H9 (cell line): Measurements from ENCODE around the gene CCDC34. TPM values are rescaled to one million over a fixed set of nuclear protein-coding genes. Genes with fewer than 3 reads are reported as not detected.

Source experiments
- DNase-seq: peaks from one replicate; pipeline ENCODE4 v3.0.0-alpha.2; 2017
- H2AFZ ChIP-seq: one replicate; pipeline ENCODE4 v1.6.1; 2013; ENCODE audit warnings: mild to moderate bottlenecking, low read length, control low read depth, moderate library complexity
- H2AK5ac ChIP-seq: 2 replicates; pipeline ENCODE4 v1.6.1; 2013; ENCODE audit warnings: low read length, control low read depth, mixed read lengths; ENCODE audit not compliant: insufficient read length
- H2BK120ac ChIP-seq: one replicate; pipeline ENCODE4 v1.6.1; 2013; ENCODE audit warnings: low read depth, mild to moderate bottlenecking, low read length, control low read depth, inconsistent platforms; ENCODE audit not compliant: poor library complexity, severe bottlenecking
- H2BK12ac ChIP-seq: 2 replicates; pipeline ENCODE4 v1.6.1; 2013; ENCODE audit warnings: low read length, control low read depth, mixed read lengths, low read depth; ENCODE audit not compliant: insufficient read length
- H2BK15ac ChIP-seq: 2 replicates; pipeline ENCODE4 v1.6.1; 2013; ENCODE audit warnings: low read depth, low read length, control low read depth
- H2BK20ac ChIP-seq: one replicate; pipeline ENCODE4 v1.6.1; 2013; ENCODE audit warnings: low read depth, mild to moderate bottlenecking, low read length, control low read depth, inconsistent platforms; ENCODE audit not compliant: poor library complexity, severe bottlenecking
- H2BK5ac ChIP-seq: 2 replicates; pipeline ENCODE4 v1.6.1; 2013; ENCODE audit warnings: low read length, control low read depth, mixed read lengths; ENCODE audit not compliant: insufficient read length
- H3K14ac ChIP-seq: 2 replicates; pipeline ENCODE4 v1.6.1; 2013; ENCODE audit warnings: low read length, control low read depth; ENCODE audit not compliant: insufficient read depth
- H3K18ac ChIP-seq: 2 replicates; pipeline ENCODE4 v1.6.1; 2013; ENCODE audit warnings: low read depth, mild to moderate bottlenecking, mixed read lengths, low read length, control low read depth; ENCODE audit not compliant: insufficient read length
- H3K23ac ChIP-seq: 2 replicates; pipeline ENCODE4 v1.6.1; 2013; ENCODE audit warnings: low read length, control low read depth, mixed read lengths, low read depth; ENCODE audit not compliant: insufficient read length
- H3K23me2 ChIP-seq: 2 replicates; pipeline ENCODE4 v1.6.1; 2013; ENCODE audit warnings: low read depth, mild to moderate bottlenecking, mixed read lengths, low read length, control low read depth; ENCODE audit not compliant: insufficient read length, poor library complexity, severe bottlenecking
- H3K27ac ChIP-seq: 2 replicates; pipeline ENCODE4 v1.5.1; 2013; ENCODE audit warnings: low read length, control low read depth, mixed read lengths, low read depth; ENCODE audit not compliant: insufficient read length
- H3K27me3 ChIP-seq: 2 replicates; pipeline ENCODE4 v1.6.1; 2013; ENCODE audit warnings: low read length, control low read depth, inconsistent platforms; ENCODE audit not compliant: insufficient read depth
- H3K4ac ChIP-seq: 2 replicates; pipeline ENCODE4 v1.6.1; 2013; ENCODE audit warnings: low read depth, mild to moderate bottlenecking, control low read depth, inconsistent platforms, low read length, moderate library complexity
- H3K4me1 ChIP-seq: 2 replicates; pipeline ENCODE4 v1.6.1; 2013; ENCODE audit warnings: low read length, control low read depth, inconsistent platforms; ENCODE audit not compliant: insufficient read depth
- H3K4me2 ChIP-seq: 2 replicates; pipeline ENCODE4 v1.6.1; 2013; ENCODE audit warnings: low read length, control low read depth, mixed read lengths; ENCODE audit not compliant: insufficient read length, insufficient read depth
- H3K56ac ChIP-seq: 2 replicates; pipeline ENCODE4 v1.6.1; 2013; ENCODE audit warnings: low read depth, mild to moderate bottlenecking, mixed read lengths, low read length, control low read depth; ENCODE audit not compliant: insufficient read length
- H3K79me1 ChIP-seq: 2 replicates; pipeline ENCODE4 v1.6.1; 2013; ENCODE audit warnings: low read depth, mild to moderate bottlenecking, moderate library complexity, low read length, control low read depth, inconsistent platforms; ENCODE audit not compliant: insufficient read depth, poor library complexity, severe bottlenecking
- H3K79me2 ChIP-seq: 2 replicates; pipeline ENCODE4 v1.6.1; 2013; ENCODE audit warnings: low read length, control low read depth, inconsistent platforms; ENCODE audit not compliant: insufficient read depth
- H3K9ac ChIP-seq: 2 replicates; pipeline ENCODE4 v1.6.1; 2013; ENCODE audit warnings: low read length, control low read depth, mixed read lengths; ENCODE audit not compliant: insufficient read length; ENCODE audit errors: extremely low read depth
- H3K9me3 ChIP-seq: one replicate; pipeline ENCODE4 v1.6.1; 2013; ENCODE audit warnings: low read depth, low read length, inconsistent platforms; ENCODE audit not compliant: control insufficient read depth
- H3T11ph ChIP-seq: one replicate; pipeline ENCODE4 v1.6.1; 2013; ENCODE audit warnings: mild to moderate bottlenecking, low read length, control low read depth, inconsistent platforms
- H4K20me1 ChIP-seq: one replicate; pipeline ENCODE4 v1.6.1; 2013; ENCODE audit not compliant: control insufficient read depth, insufficient read length, insufficient read depth
- H4K5ac ChIP-seq: 2 replicates; pipeline ENCODE4 v1.6.1; 2013; ENCODE audit warnings: low read depth, mild to moderate bottlenecking, mixed read lengths, low read length, control low read depth; ENCODE audit not compliant: insufficient read length
- H4K8ac ChIP-seq: replicated peaks from 2 replicates; pipeline ENCODE4 v1.6.1; 2013; ENCODE audit warnings: low read length, control low read depth, mixed read lengths, low read depth; ENCODE audit not compliant: insufficient read length
- H4K91ac ChIP-seq: 2 replicates; pipeline ENCODE4 v1.6.1; 2013; ENCODE audit warnings: low read depth, mild to moderate bottlenecking, moderate library complexity, mixed read lengths, low read length, control low read depth; ENCODE audit not compliant: insufficient read length
- H3K27ac Mint-ChIP-seq, 3 experiments: 2 replicates in 2 of 3; 3 replicates in 1 of 3; pipeline ENCODE4 v1.8.0; 2020 to 2021; ENCODE audit warnings: mixed read lengths in 3 of 3, mild to moderate bottlenecking in 1 of 3, moderate library complexity in 1 of 3
- H3K27me3 Mint-ChIP-seq: 2 replicates; pipeline ENCODE4 v1.8.0; 2021; ENCODE audit warnings: low read depth, mild to moderate bottlenecking, moderate library complexity, mixed read lengths
- H3K36me3 Mint-ChIP-seq, 3 experiments: 2 replicates in 2 of 3; 3 replicates in 1 of 3; pipeline ENCODE4 v1.8.0; 2020 to 2021; ENCODE audit warnings: low read depth in 3 of 3, mixed read lengths in 3 of 3; ENCODE audit not compliant: insufficient read depth in 1 of 3
- H3K4me1 Mint-ChIP-seq, 2 experiments: 2 replicates each; pipeline ENCODE4 v1.8.0; 2020; ENCODE audit warnings: mixed read lengths in 2 of 2
- H3K4me3 Mint-ChIP-seq, 2 experiments: 2 replicates in 1 of 2; 3 replicates in 1 of 2; pipeline ENCODE4 v1.8.0; 2020 to 2021; ENCODE audit warnings: mild to moderate bottlenecking in 2 of 2, mixed read lengths in 2 of 2, moderate library complexity in 1 of 2
- H3K9me3 Mint-ChIP-seq, 2 experiments: 2 replicates in 1 of 2; 3 replicates in 1 of 2; pipeline ENCODE4 v1.8.0; 2020; ENCODE audit warnings: mild to moderate bottlenecking in 2 of 2, mixed read lengths in 2 of 2, moderate library complexity in 1 of 2
- CTCF ChIP-seq: fragments of 200-600 bp; sonication (generic); conservative IDR thresholded peaks from 3 replicates; pipeline ENCODE4 v1.8.0; 2021; ENCODE audit warnings: antibody characterized with exemption, mild to moderate bottlenecking
- WGBS: extraction: QIAGEN DNeasy Blood & Tissue Kit; methylation state at CpG from one replicate; pipeline ENCODE4 v1.1.7; 2013; ENCODE audit warnings: missing lambda C conversion rate, low lambda C conversion rate, mixed read lengths; ENCODE audit not compliant: insufficient read length; ENCODE audit errors: extremely low coverage; 5-methylcytosine and 5-hydroxymethylcytosine counted together
- total RNA-seq: library from RNA; stranded (reverse); gene quantifications from 2 replicates; pipeline ENCODE4 v1.2.1, GENCODE V29; 2021

CCDC34 gene
- total RNA-seq, 1 experiment from 2014 or later: 25.2 TPM

GRCh38 chr11:27386181-27386845 lies 23.3 kb upstream of the CCDC34 start:
- Histone ChIP-seq H4K5ac (no peak overlapping the region), H3K14ac (no peak overlapping the region), H2BK120ac (no peak overlapping the region), H3T11ph (no peak overlapping the region), H2BK12ac (no peak overlapping the region), H4K91ac (no peak overlapping the region), H3K27me3 (no peaks in the 10 kb centered on the region), H3K4me2 (no peak overlapping the region), H3K56ac (no peak overlapping the region), H2BK20ac (no peak overlapping the region), H3K79me2 (no peaks in the 10 kb centered on the region), H3K9ac (no peak overlapping the region), H3K27ac (no peak overlapping the region), H3K23me2 (no peaks in the 10 kb centered on the region), H4K8ac (no peak overlapping the region), H4K20me1 (no peaks in the 10 kb centered on the region), H3K4me1 (peaks cover 2% of the 10 kb centered on the region; the same call in 1 of the 2 replicates), H2AK5ac (no peak overlapping the region), H2BK15ac (no peak overlapping the region), H3K9me3 (no peaks in the 10 kb centered on the region), H3K18ac (no peak overlapping the region), H3K79me1 (no peaks in the 10 kb centered on the region), H2BK5ac (no peak overlapping the region), H3K23ac (no peak overlapping the region), H3K4ac (no peak overlapping the region), H2AFZ (no peak overlapping the region)
- Mint-ChIP-seq H3K27ac (peak overlapping the region; percentile 24 to 91 (median 51); a peak in 5 of 7 replicates), H3K36me3 (peaks cover 16 to 69% (median 43%) of the 10 kb centered on the region in 3 experiments; a peak in 6 of 7 replicates), H3K27me3 (no peaks in the 10 kb centered on the region), H3K4me3 (no peak overlapping the region), H3K9me3 (no peaks in the 10 kb centered on the region), H3K4me1 (peaks cover 39 to 46% of the 10 kb centered on the region in 2 experiments)
- TF ChIP-seq CTCF: no peak
- no CpG with 5 or more reads among the region's 4 CpGs for WGBS
- no peak for DNase-seq
